Stimulated activated CD8-positive, alpha-beta memory T cell treated with anti-CD3 and anti-CD28 coated beads, Interleukin-15, amount 100 ng/mL, for 4 hours (primary cell): ENCODE measurements around the gene CLIP1.
"Not testable (repeated sequence)": the region's sequence is repeated elsewhere in the genome, so short reads cannot be mapped to it uniquely, and the experiment has no call there.

ENCODE experiments used
- DNase-seq, 2 donors: peaks; one replicate each; pipeline ENCODE4 v3.0.0-alpha.2; 2020; ENCODE audit warnings: low read depth in 2 of 2

The CLIP1 gene

DNA sequence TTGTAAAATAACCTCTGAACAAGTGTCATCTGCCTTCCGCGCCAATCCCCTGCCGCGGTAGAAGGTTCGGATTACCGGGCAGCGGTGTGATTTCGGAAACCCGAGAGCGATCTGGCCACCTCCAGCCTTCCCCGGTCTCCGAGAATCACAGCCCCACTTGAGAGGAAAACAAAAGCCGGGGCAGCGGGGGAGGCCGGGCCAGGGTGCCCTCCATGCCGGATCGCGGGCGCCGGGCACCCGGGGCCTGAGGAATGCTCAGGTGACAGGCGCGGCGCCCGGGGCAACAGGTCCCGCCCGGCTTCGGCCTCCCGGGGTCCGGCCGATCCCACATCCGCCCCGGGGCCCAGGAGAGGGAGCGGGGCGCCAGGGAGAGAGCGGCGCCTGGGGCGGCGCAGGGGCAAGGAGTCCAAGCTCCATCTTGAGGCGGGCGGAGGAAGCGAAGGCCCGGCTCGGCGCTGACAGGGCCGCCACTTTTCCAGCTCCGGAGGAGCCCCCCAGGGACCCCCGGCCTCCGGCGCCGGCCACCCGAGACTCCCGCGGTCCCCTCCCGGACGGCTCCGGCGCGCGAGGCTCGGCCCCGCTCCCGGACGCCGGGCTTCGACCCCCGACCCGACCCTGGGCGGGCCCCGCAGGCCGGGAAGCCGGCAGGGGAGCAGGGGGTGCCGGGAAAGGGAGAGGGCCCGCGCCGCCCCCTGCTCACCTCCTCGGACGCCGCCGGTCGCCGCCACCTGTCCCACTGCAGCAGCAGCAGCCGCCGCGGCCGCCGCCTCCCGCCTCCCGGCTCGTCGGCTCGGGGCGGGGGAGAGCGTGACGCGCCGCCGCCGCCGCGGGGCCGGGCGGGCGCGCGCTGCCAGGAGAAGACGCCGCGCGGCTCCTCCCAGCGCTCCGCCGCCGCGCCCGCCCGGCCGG, at the start of gene CLIP1:
CLIP1 (minus strand) TSS at position 849 of the 909 bp plus-strand sequence. CDS start 42,217 bp downstream, outside the sequence.
- DNase-seq: peak in 1 of 2 donors; percentile 41

DNA sequence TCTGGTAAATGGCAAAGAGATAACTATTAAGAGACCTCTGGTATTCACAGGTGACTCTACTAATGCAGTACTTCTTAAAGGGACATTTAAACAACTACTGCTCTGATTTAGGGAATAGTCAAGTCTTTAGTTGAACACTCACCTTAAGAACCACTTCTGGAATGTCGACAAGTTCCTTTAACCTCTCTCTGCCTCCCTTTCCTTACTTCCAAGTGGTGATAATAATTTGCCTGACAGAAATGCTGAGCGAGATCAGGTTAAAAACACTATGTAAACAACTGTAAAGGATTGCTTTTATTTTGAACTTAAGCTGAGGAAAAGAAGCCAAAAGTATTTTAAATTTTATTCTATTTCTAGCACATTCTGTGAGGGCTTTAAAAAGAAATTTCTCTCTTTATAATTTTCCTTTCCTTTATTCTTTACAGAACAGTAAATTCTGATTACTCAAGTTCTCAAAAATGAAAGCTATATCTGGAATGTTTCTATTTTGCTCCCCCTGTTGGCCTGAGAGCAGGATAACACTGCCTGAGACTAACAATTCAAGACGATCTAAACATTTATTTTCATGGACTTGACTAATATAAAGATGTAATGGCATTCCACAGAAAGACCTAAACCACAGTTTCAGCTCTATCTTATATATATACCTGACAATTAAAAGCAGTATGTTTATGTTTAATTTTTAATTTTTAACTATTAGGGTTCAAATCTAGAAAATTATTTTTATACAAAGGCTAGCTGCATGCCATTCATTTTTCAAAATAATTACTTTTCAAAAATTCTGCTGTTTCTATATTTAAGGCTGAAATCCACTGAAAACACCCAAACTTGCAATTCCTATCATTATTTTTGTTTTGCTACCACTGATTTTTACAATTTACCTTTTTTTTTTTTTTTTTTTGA, 49.1 kb upstream of the CLIP1 start:
- no peak for DNase-seq

DNA sequence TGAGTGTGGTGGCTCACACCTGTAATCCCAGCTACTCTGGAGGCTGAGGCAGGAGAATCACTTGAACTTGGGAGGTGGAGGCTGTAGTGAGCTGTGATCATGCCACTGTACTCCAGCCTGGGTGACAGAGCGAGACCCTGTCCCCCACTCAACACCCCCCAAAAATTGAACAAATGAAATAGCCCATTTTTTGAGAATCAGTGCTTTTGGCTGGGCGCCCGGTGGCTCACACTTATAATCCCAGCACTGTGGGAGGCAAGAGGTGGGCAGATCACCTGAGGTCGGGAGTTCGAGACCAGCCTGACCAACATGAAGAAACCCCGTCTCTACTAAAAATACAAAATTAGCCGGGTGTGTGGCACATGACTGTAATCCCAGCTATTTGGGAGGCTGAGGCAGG, 48.1 kb upstream of the CLIP1 start:
- not testable (repeated sequence) for DNase-seq

DNA sequence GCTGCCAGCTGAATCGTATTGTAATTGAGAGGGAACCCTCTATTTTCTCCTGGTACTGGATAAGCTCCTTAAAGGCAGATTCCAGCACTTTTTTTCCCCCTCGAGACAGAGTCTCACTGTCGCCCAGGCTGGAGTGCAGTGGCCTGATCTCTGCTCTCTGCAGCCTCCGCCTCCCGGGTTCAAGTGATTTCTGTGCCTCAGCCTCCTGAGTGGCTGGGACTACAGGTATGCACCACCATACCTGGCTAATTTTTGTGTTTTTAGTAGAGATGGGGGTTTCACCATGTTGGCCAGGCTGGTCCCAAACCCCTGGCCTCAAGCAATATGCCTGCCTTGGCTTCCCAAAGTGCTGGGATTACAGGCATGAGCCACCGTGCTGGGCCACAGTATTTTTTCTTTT, 47.4 kb upstream of the CLIP1 start:
- DNase-seq: not testable (repeated sequence)

- no peak for DNase-seq
Measured at GRCh38 chr12:122467983-122468382, 45.5 kb upstream of the CLIP1 start.

- not testable (repeated sequence) for DNase-seq
Measured at GRCh38 chr12:122464317-122465042, 42.0 kb upstream of the CLIP1 start.

DNA sequence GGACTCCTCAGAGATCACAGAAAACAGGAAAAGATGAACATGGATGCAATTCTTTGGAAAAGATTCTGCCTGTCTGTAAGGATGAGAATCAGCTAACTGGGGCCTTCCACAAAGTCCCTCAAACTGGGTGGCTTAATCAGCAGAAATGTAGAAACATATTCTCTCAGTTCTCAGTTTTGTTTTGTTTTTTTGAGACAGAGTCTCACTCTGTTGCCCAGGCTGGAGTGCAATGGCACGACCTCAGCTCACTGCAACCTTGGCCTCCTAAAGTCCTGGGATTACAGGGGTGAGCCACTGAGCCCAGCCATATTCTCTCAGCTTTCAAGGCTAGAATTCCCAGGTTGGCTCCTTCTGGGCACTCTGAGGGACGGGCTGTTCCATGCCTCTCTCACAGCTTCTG, 38.2 kb upstream of the CLIP1 start:
- no peak for DNase-seq

GRCh38 chr12:122460061-122460460, 37.6 kb upstream of the CLIP1 start:
- no peak for DNase-seq

DNA sequence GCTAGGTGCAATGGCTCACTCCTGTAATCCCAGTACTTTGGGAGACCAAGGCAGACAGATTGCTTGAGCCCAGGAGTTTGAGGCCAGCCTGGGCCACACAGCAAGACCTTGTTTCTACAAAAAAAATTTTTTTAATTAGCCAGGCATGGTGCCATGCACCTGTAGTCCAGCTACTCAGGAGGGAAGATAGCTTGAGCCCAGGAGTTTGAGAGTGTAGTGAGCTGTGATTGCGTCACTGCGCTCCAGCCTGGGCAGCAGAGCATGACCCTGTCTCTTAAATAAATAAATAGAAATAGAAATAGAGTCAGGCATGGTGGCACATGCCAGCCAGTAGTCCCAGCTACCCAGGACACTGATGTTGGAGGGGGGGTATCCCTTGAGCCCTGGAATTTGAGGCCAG, 36.7 kb upstream of the CLIP1 start:
- DNase-seq: no peak

DNA sequence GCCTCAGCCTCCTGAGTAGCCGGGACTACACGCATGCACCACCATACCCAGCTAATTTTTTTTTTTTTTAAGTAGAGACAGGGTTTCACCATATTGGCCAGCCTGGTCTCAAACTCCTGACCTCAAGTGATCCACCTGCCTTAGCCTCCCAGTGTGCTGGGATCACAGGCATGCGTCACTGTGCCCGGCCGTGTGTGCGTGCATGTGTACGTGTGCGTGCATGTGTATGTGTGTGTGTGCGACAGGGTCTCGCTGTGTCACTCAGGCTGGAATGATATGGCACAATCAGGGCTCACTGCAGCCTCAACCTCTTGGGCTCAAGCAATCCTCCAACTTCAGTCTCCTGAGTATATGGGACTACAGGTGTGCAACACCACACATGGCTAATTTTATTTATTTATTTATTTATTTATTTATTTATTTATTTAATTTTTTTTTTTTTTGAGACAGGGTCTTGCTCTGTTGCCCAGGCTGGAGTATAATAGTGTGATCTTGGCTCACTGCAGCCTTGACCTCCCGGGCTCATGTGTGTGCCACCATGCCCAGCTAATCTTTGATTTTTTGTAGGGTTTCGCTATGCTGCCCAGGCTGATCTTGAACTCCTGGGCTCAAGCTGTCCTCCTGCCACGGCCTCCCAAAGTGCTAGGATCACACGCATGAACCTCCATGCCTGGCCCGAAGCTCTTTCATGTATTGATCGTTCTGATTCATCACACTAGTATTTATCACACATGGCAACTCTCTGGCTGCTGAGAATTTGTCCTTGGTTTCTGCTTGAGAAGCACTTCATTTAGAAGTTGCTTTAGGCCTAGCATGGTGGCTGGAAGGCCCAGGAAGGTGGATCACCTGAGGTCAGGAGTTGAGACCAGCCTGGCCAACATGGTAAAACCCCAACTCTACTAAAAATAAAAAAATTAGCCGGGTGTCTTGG, 35.9 kb upstream of the CLIP1 start:
- DNase-seq: no peak

- no peak for DNase-seq
Measured at GRCh38 chr12:122457627-122458026, 35.2 kb upstream of the CLIP1 start.

GRCh38 chr12:122454739-122455138, 32.3 kb upstream of the CLIP1 start:
- no peak for DNase-seq

- DNase-seq: no peak
Measured at GRCh38 chr12:122454250-122454721, 31.8 kb upstream of the CLIP1 start.

DNA sequence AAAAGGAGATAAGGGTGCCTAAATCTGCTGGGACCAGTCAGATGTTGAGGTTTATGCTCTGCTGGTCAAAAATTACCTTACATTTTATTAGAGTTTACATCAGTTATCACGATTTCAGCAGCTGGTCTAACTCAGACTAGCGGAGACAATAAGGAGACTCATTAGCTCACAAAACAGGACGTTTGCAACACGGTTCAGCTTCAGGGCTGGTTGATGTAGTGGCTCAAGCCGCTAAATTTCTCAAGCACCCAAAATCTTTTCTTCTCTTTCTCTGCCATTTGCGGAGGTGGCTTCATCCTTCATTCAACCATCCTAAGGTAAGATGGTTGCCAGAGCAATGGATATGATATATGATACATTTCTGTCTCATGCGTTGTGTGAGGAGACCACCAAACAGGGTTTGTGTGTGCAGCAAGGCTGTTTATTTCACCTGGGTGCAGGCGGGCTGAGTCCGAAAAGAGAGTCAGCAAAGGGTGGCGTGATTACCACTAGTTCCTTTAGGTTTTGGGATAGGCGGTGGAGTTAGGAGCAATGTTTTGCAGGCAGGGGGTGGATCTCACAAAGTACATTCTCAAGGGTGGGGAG, 30.3 kb upstream of the CLIP1 start:
- DNase-seq: no peak

- DNase-seq: no peak
Measured at GRCh38 chr12:122449317-122449716, 26.8 kb upstream of the CLIP1 start.

DNA sequence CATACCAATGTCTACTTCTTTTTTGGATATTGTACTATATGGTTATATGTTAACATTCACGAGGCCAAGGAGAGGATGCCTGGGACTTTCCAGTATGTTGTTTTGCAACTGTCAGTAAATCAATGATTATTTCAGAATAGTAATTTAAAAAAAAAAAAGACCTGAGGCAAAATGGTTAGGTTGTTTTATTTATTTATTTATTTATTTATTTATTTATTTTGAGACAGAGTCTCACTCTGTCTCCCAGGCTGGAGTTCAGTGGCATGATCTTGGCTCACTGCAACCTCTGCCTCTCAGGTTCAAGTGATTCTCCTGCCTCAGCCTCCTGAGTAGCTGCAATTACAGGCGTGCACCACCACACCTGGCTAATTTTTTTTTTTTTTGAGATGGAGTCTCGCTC, 25.4 kb upstream of the CLIP1 start:
- not testable (repeated sequence) for DNase-seq

GRCh38 chr12:122446390-122446789, 23.9 kb upstream of the CLIP1 start:
- DNase-seq: not testable (repeated sequence)

DNA sequence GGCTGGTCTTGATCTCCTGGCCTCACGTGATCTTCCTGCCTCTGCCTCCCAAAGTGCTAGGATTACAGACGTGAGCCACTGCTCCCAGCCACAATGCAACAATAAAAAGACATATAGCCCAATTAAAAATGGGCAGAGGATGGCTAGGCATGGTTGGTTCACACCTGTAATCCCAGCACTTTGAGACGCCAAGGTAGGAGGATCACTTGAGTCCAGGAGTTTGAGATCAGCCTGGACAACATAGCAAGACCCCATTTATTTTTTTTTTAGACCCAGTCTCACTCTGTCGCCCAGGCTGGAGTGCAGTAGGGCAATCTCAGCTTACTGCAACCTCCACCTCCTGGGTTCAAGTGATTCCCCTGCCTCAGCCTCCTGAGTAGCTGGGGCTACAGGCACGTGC, 21.6 kb upstream of the CLIP1 start:
- DNase-seq: not testable (repeated sequence)

GRCh38 chr12:122438822-122439221, 16.4 kb upstream of the CLIP1 start:
- DNase-seq: not testable (repeated sequence)

- DNase-seq: no peak
Measured at GRCh38 chr12:122437656-122438121, 15.2 kb upstream of the CLIP1 start.
